GM19452 (cell line): ENCODE results near the gene NLGN1.

ENCODE experiments used
- ATAC-seq: cut with Tn5 transposase; IDR thresholded peaks from one replicate; pipeline ENCODE4 v1.9.1; 2021; ENCODE audit not compliant: unreplicated experiment

Gene NLGN1

DNA sequence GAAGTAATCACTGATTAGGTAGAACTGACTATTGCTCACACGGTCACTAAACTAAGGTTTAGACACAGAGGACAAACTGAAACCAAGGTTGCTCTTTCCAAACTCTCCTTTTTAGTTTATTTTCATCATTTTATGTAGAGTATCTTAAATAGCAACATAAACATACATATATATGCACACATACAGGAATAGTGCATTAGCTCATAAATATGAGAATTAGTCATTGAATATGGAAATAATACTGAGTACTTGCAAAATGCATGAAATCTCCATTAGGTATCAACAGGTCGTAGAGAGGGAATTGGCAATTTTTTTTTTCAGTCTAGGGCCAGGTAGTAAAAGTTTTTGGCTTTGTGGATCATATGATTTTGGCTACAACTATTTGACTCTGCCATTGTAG is 557.1 kb downstream of the NLGN1 start:
- ATAC-seq = no peak

DNA sequence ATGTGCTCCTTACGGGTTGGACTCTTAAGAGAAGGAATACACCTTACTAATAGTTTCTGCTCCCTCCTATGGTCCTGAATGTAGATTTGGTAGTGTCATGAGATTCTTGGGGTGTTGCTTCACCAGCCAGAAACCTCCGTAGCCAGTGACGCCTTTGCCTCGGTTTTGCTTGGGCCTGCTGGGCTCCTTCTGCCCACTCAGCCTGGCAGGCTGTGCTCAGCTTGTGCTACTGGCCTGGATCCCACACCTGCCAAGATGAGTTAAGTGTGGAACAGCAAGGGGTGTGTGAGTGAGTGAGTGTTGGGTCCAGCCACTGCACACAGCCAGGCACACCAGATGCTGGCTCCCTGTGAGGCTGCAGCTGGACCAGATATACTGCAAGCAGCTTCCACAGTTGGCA is 560.1 kb downstream of the NLGN1 start:
- no peak for ATAC-seq

DNA sequence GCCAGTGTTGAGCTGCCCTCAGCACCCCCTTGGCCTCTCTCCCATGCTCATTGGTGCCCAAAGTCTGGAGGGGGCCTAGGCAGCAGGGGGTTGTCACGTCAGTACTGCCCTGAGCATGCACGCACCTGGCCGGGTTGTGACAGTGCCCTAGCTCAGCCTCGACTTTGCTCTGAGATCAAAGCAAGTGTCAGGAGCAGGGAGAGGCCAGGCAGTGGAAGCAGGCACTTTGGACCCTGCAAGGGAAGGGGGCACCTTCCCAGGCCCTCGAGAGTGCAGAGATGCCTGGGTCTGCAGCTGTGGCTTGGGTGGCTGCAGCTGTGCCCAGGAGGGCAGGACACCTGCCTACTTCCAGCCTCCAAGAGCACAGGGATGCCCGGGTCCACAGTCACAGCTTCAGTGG is 561.3 kb downstream of the NLGN1 start:
- ATAC-seq = no peak

DNA sequence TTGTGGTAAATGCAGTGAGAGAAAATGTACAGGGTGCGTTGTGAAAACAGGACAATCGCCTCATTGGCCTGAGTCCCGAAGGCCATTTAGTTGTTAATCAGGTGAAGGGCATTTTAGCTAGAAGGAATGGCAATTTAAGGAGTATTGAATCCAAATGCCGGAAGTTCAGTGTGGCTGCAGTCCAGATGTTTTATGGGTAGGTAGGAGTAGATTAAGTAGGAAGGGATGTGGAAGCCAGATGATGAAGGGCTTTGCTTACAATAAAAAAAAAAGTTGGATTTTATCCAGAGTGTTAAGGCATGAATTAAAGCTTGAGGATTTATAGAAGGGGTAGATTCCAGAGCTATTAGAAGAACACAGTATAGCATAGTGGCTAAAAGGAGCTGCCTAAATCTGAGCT is 572.7 kb downstream of the NLGN1 start:
- no peak for ATAC-seq

DNA sequence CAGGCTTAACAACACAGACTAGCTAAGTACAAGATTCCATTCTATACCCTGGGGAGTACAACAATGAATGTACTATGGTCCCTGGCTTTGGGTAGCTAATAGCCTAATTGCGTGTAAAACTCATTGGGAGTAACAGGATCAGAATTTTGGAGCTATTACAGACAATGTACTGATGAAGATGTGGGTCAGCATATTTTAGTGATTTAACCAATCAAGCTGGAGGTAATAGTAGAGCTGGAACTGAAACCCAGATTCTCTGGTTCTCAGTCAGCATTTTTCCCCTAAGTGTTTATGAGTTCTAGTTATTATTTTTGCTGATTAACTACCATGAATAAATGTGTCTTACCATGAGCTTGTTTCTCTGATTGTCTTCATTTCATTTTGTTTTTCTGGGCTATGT is 578.7 kb downstream of the NLGN1 start:
- ATAC-seq = no peak

DNA sequence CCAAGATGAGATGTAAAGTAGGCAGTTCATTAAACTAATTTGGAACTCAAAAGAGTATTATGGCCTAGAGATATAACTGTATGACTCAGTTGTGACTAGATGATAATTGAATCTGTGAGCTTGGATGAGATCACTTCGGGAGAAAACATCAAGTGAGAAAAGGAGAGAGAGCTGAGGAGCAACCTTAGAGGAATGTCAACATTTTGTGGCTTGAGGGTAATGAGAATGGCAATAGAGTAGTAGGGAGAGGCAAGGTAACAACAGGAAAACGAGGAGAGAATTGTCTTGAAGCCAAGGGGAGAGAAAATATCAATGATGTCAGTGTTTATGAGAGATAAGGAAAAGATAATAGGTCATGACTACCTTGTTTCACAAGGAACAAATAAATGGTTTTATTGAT is 580.2 kb downstream of the NLGN1 start:
- ATAC-seq = no peak

DNA sequence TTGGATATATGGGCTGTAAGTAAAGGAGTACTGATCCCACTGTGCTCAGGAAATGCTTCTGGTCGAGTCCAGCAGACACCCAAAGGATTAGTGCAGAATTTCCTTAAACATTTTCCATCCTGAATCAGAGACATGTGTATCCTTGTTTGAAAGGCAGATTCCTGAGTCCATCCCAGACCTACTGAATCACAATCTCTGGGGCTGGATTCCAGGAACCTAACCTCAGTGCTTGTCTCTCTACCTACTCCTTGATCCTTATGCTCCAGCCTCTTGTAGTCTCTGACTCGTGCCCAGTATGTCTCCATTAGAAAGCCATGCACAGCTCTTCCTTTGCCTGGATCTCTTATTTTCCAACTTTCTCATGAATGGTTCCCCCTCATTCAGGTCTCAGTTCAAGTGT is 585.8 kb downstream of the NLGN1 start:
- ATAC-seq = no peak

DNA sequence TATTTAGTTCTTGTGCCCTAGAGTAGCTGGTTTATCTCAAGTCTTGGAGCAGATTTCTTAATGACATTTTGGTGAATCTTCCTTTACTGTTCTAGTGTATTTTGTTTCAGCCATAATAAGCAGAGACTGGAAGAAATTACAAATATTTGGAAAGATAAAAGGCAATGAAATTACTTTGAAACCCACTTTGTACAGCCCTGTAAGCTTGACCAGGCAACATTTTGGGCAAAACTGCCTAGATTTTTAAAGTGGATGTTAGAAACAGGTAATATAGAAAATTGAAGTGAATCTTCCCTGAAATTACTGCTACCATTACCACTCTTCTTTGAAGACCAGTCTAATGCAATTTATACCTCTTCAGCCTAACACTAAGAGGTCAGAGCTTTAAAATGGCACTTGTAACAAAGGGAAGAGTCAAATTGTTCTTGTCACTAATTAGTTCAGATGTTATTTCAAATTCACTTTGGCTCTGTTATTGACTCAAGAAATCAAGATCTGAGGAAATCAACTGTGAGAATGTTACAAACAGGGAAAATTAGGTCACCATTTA is 589.4 kb downstream of the NLGN1 start:
- no peak for ATAC-seq

DNA sequence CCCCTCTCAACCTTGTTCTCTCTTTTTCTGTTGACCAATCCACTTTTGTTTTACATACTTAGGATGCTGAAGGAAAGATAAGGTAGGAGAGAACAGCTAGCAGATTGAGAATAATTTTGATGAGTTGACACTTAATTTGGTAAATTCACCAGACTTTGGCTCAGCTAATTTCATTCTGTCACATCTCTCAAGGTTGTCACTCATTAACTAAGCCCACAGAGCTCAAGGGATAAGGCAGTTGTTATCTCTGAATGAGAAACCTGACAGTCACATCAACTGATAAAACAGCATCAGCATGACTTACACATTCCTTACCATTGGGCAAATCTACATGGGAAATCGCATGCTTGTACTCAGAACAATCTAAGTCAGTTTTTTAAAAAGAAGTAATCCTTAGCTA is 591.4 kb downstream of the NLGN1 start:
- no peak for ATAC-seq

DNA sequence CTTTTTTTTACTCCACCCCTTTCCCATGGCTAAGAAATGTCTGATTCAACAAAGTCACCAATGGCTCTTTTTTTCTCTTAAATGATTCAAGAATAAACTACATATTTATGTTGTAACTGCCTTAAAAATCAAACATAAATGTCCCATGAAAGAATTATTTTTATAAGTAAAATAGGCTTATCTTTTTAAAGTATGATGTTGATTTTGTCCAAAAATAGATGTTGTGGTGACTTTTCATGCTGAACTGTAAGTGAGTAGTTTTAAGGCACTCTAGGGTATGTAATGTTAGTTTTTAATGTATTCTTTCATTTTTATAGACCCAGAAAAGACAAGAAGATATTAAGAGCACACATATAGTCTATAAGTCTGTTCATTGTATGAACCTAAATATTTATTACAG is 594.9 kb downstream of the NLGN1 start:
- no peak for ATAC-seq

DNA sequence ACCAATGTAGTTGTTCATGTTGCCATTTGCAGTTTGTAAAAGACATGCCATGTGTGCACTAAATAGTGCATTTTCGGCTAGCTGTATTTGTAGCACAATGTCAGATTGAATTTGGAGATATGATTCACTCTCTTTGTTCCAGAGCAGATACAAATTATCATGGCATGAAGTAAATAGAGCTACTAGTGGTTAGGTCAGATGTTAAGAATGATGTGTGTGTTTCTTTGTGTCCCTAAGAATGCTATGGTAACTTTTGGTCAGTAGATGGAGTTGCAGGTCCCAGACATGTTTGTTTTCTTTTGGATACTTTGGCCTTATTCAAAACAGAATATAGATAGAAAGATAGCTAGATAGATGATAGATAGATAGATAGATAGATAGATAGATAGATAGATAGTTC is 595.8 kb downstream of the NLGN1 start:
- ATAC-seq = no peak

DNA sequence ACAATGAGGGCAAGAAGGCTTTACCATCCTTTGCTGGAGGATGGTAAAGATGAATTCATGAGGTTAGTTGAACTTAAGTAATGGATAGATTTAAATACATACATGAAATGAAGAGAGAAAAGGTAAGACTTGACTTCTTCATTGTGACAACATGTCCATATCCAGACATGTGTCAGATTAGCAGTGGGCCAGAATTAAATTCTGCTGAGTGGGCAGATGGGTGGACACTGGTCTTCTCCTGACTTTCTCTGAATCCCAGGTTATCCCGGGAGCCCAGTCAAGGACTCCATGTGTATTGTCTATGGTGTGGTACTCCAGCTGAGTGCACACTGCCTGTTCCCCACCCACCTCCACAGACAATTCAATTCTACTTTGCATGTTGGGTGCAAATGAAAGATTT is 603.1 kb downstream of the NLGN1 start:
- ATAC-seq = no peak

DNA sequence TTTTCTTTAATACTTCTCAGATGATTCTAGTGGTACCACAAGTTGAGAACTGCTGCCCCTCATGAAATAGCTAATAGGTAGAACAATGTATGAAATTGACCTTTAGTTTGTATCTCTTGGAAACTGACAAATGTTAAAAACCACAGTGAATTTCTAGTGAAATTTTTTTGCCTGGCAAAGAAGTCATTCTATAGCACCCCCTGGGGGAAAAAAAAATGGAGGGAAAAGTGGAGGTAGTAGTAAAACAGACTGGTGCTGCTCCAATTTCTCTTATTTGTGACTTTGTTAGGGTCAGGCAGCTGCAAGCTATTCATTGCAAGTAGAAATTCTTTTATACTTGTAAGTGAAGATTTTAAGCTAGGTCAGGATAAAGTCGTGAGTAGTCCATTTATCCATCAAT is 605.0 kb downstream of the NLGN1 start:
- no peak for ATAC-seq

DNA sequence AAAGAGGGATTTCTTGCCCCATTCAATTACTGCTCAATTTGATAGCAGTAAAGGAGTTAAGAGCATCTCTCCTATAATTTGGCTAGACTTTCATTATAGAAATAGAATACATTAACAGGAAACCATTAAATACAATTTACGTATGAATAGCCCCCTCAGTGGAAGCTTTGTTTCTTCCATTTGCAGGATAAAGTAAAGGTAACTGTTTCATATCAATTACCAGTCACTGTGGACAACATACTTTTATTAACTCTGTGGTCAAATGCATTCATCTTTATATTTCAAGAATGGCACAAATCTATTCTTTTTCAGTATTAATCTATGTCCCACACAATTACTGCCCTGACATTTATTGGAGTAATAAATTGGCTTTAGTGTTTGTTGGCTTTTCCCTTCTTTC is 613.4 kb downstream of the NLGN1 start:
- ATAC-seq = no peak

DNA sequence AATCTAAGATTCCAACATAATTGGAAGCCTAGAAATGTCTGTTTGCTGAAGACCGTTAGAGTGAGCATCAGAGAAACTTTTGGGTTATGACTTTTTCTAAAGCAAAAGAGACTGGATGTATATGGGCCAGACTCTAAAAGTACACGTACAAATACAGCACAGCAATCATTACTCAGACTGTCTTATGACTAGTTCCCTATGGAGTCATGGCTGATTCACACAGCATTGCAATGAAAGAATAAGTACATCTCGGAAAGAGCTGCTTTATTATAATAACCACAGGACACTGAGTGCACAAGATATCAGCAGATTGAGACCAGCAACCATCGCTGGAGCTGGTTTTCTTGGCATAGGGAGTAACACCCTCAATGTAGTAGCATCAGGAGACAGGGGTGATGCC is 618.6 kb downstream of the NLGN1 start:
- ATAC-seq = no peak

DNA sequence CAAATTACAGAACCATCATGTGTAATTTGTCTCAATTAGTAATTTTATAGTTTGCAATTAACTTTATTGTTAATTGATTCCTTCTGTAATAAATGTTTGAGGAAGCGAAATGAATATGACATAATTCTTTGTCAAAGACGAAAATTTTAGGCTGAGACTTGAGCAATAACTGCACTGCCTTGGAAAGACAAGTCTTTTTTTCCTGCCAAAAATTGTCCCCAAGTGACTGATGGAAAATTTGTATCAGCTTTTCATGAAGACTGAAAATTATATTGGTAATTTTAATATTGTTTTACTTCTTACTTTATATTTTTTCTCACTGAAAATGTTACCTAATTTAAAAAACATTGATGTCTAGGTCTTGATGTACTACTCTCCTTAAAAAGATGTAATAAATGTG is 622.6 kb downstream of the NLGN1 start:
- no peak for ATAC-seq

DNA sequence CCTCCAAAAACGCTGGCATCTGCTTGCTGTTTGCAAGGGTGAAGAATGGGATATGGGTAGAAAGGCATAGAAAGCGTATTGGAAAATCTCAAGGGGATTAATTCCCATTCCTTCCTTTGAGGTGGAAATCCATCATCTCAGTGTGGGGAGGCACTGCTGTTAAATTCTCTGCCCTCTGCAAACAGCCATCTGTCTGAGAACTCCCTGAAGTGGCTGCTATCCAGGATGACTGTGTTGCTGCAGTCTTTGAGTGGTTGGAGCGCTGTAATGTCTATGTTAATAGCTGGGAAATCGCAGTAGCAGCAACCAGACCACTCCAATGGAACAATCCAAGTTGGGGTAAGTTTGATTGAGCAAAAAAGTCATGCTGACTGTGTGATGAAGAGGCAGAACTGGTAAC is 625.9 kb downstream of the NLGN1 start:
- no peak for ATAC-seq

DNA sequence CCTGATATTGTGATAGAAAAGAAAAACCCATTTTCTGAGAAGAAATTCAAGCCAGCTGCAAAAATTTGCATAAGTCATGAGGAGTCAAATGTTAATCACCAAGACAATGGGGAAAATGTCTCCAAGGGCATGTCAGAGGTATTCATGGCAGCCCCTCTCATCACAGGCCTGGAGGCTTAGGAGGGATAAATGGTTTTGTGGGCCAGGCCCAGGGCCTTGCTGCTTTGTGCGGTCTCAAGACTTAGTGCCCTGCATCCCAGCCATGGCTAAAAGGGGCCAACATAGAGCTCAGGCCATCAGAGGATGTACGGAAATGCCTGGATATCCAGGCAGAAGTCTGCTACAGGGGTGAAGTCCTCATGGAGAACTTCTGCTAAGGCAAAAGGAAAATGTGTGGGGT is 631.1 kb downstream of the NLGN1 start:
- no peak for ATAC-seq

DNA sequence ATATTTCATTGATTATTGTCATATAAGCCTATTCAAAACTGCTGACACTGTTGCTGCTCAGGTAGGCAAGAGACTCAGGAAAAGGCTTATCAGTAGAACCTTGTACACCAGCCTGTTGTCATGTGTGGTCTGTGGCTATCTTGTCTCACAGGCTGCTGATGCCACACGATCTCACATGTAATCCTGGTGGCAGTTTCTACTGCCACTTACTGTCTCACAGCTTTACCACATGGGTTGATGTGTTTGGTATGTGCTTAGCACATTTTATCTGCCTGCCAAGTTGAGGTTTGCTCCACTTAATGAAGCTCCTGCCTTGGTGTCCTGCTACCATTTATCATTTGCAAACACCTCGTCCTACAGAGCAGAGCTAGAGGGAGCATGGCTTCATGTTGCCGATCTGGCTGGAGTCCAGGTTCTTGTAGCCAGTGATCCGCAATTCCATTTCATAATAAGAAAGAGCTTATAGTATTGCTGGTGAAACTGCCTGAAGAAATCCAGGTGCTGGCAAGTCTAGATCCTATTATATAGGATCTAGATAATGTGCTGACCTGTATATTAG is 637.9 kb downstream of the NLGN1 start:
- ATAC-seq = no peak

DNA sequence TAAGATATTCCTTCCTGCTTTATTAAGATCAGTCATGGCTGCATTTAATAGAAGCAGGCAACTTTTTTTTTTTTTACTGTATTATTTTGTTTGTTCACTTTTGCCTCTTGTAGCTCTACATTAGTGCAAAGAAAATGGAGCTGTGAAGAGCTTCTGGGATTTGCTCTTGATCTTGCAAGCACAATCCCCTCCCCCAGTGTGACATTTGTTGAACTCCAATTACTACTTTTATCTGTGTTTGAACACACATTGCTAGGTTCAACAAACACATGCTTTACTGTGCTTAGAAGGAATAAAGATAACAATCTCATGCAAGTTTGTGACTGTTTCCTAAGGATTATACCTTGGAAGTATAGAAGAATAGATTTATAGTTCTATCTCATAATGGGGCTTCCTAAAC is 648.8 kb downstream of the NLGN1 start:
- no peak for ATAC-seq

DNA sequence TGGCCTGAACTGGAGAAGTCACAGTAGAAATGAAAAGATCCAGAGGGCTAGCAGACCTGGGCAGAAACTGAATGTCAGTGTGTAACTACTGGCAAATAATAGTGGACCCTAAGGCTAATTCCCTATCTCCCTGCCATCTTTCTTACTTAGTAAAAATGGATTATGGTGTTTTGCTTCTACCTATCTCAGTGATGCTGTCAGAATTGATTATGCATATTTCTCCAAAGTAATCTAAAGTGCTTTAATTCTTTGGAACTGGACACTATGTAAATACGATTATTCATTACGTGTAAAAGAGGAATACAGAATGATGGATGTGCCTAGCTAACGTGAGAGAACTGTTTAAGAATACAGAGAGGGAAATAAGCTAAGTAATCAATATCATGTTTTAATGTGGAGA is 651.9 kb downstream of the NLGN1 start:
- ATAC-seq = no peak

DNA sequence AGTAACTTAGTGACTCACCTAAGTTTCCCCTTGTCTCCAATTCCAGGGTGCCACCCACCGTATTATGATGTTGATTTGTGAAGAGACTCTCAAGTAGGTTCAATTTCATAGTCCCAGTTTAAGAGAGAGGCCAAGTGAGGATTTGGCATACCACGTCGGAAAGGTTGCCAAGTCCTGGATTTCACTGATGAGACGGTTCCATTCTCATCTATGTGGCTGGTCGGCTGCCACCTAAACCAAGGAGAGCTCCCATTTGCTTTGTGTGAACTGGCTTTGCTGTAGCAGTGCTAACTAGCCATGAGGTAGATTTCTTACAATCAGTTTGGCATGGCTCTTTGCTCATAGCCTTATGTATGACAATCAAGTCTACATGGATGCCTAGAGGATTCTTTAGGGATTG is 653.6 kb downstream of the NLGN1 start:
- no peak for ATAC-seq

DNA sequence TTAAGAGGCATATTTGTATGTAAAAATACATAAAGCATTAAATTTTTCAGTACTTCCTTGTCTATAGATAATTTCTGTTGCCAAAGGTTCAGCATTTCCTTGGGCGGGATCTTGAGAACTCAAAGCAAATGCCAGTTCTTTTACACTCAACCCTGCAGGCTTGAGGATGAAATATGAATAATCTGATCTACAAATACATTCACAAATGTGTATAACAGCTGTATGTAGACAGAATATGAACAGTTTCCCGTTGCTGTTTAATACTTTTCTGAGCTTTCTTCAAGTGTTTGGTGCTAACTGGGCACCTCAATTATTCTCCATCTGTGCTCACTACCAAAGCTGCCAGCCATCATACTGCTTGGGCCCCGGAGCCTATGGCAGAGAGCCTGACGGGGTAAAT is 661.3 kb downstream of the NLGN1 start:
- ATAC-seq = no peak

DNA sequence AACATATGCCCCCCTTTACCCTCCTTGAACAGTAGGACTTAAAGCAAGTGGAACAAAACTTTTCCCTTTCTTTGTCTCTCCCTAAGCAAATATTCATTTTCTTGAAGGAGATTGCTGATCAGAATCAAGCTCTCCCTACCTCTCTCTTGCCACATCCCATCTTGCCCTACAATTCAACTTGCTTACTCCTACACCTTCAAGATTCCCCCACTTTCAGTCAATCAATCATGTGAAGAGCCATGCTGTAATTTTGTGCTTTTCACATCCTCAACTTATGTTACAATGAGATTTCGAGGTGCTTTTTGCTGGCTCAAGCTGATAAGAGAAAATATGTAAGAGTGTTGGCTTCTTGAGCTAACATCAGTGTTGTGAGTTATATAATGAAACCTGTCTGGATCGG is 662.9 kb downstream of the NLGN1 start:
- no peak for ATAC-seq
